Measurements from ENCODE around the gene DLAT. TPM values are rescaled to one million over a fixed set of nuclear protein-coding genes. Genes with fewer than 3 reads are reported as not detected.
"Not testable (repeated sequence)": the region's sequence is repeated elsewhere in the genome, so short reads cannot be mapped to it uniquely, and the experiment has no call there.

The DLAT gene
- total RNA-seq = 189 TPM
- long read RNA-seq, full-length matches to known transcripts = 209 of 273 reads
- long read RNA-seq, partial matches to known transcripts = 38 of 273 reads
- long read RNA-seq, other reads (novel, unspliced or antisense) = 26 of 273 reads

GRCh38 chr11:112024773-112025678 lies at the start of gene DLAT:
DLAT (plus strand) TSS chr11:112025408; CDS start chr11:112025473, 65 bp downstream.
- ATAC-seq (peak; percentile 93), DNase-seq (peak; percentile 93)
- intact Hi-C loops (cut with micrococcal nuclease) = loop anchor here (5.0 kb wide), 1 partner anchor 93 kb away; no protein-coding TSS in a partner anchor

GRCh38 chr11:111976119-111976766 lies 49.0 kb upstream of the DLAT start:
- intact Hi-C loops (cut with micrococcal nuclease) = no loop called here
- DNase-seq (no peak), ATAC-seq (no peak)

- intact Hi-C loops (cut with micrococcal nuclease) = no loop called here
- ATAC-seq (peak; percentile 9), DNase-seq (no peak)
Measured at GRCh38 chr11:111976767-111977145, 48.5 kb upstream of the DLAT start.

- intact Hi-C loops (cut with micrococcal nuclease) = no loop called here
- ATAC-seq (peak; percentile 84), DNase-seq (peak; percentile 84)
Measured at GRCh38 chr11:111977146-111978027, 47.8 kb upstream of the DLAT start.

- DNase-seq (peak; percentile 61), ATAC-seq (peak; percentile 62)
- intact Hi-C loops (cut with micrococcal nuclease) = no loop called here
Measured at GRCh38 chr11:111978028-111978771, 47.0 kb upstream of the DLAT start.

GRCh38 chr11:111980062-111980461 lies 45.1 kb upstream of the DLAT start:
- ATAC-seq (no peak), DNase-seq (no peak)
- intact Hi-C loops (cut with micrococcal nuclease) = loop anchor here (5.0 to 10.0 kb wide), 2 partner anchors 48 to 105 kb away; partner anchors contain the start of genes ALG9, CFAP68 and FDXACB1

- ATAC-seq (no peak), DNase-seq (no peak)
- intact Hi-C loops (cut with micrococcal nuclease) = loop anchor here (5.0 to 10.0 kb wide), 2 partner anchors 49 to 106 kb away; partner anchors contain the start of genes ALG9, CFAP68 and FDXACB1
Measured at GRCh38 chr11:111981270-111981669, 43.9 kb upstream of the DLAT start.

- ATAC-seq (peak; percentile 60), DNase-seq (peak; percentile 52)
- intact Hi-C loops (cut with micrococcal nuclease) = loop anchor here (5.0 to 10.0 kb wide), 2 partner anchors 50 to 107 kb away; partner anchors contain the start of genes ALG9, CFAP68 and FDXACB1
Measured at GRCh38 chr11:111982019-111982464, 43.2 kb upstream of the DLAT start.

GRCh38 chr11:111982541-111983186 lies 42.5 kb upstream of the DLAT start:
- ATAC-seq (peak; percentile 2), DNase-seq (no peak)
- intact Hi-C loops (cut with micrococcal nuclease) = loop anchor here (5.0 to 10.0 kb wide), 2 partner anchors 50 to 108 kb away; partner anchors contain the start of genes ALG9, CFAP68 and FDXACB1

GRCh38 chr11:111983187-111983986 lies 41.8 kb upstream of the DLAT start:
- intact Hi-C loops (cut with micrococcal nuclease) = loop anchor here (5.0 to 10.0 kb wide), 2 partner anchors 51 to 109 kb away; partner anchors contain the start of genes ALG9, CFAP68 and FDXACB1
- DNase-seq = peak; percentile 53
- ATAC-seq = peak; percentile 67

GRCh38 chr11:111986589-111986988 lies 38.6 kb upstream of the DLAT start:
- intact Hi-C loops (cut with micrococcal nuclease) = loop anchor here (10.0 kb wide), 1 partner anchor 112 kb away; the partner anchor contains the start of genes ALG9, CFAP68 and FDXACB1
- DNase-seq (no peak), ATAC-seq (no peak)

- no peak for ATAC-seq
- no peak for DNase-seq
- intact Hi-C loops (cut with micrococcal nuclease) = no loop called here
Measured at GRCh38 chr11:111990381-111990780, 34.8 kb upstream of the DLAT start.

- DNase-seq = no peak
- intact Hi-C loops (cut with micrococcal nuclease) = no loop called here
- ATAC-seq = peak; percentile 80
Measured at GRCh38 chr11:111992206-111992855, 32.9 kb upstream of the DLAT start.

GRCh38 chr11:111996129-111996528 lies 29.1 kb upstream of the DLAT start:
- intact Hi-C loops (cut with micrococcal nuclease) = no loop called here
- ATAC-seq (no peak), DNase-seq (no peak)

GRCh38 chr11:111996669-111997068 lies 28.5 kb upstream of the DLAT start:
- peak; percentile 34 for ATAC-seq
- DNase-seq; intact Hi-C loops (cut with micrococcal nuclease): not testable (repeated sequence)

GRCh38 chr11:111999111-111999510 lies 26.1 kb upstream of the DLAT start:
- ATAC-seq (no peak), DNase-seq (no peak)
- intact Hi-C loops (cut with micrococcal nuclease) = no loop called here

Measured in left ventricle myocardium superior (tissue), 1 donor.